Stimulated activated CD8-positive, alpha-beta memory T cell treated with anti-CD3 and anti-CD28 coated beads, Interleukin-12 subunit alpha, Interleukin-12 subunit beta, amount 100 ng/mL, for 4 hours (primary cell): Measurements from ENCODE around the gene PINLYP.
A peak's percentile ranks its signal among the peaks of the same experiment; 100 is the strongest.

ENCODE experiments used
- DNase-seq: peaks from one replicate; pipeline ENCODE4 v3.0.0-alpha.2; 2020; ENCODE audit warnings: low read depth

PINLYP gene

DNA sequence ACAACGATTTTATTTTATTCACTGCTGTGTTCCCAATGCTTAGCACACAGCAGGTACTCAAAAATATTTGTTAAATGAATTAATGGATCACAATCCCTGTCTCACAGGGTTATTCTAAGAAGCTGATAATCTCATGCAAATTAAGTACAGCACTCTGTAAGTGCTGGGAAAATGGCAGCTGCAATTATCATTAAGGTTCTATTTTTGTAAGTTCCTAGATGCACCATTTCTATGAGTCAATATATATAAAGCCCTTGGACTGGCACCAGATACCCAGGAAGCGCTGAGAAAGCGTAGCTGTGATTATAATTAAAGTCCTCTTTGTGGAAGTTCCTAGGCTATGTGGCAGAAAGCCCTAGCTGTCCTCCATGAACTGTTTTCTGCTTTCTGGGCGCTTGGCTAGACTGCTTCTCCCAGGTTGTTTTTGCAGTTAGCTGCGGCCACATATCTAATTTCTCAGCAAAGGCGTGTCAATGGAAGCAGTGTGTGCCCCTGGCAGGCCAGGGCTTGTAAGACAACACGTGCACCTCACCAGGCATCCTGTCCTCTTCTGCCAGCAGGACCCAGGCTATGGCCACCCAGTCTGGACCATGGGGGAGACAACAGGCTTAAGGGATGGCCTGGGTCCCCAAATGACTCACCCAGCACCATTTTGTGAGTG is 31.1 kb downstream of the PINLYP start:
- DNase-seq: no peak

DNA sequence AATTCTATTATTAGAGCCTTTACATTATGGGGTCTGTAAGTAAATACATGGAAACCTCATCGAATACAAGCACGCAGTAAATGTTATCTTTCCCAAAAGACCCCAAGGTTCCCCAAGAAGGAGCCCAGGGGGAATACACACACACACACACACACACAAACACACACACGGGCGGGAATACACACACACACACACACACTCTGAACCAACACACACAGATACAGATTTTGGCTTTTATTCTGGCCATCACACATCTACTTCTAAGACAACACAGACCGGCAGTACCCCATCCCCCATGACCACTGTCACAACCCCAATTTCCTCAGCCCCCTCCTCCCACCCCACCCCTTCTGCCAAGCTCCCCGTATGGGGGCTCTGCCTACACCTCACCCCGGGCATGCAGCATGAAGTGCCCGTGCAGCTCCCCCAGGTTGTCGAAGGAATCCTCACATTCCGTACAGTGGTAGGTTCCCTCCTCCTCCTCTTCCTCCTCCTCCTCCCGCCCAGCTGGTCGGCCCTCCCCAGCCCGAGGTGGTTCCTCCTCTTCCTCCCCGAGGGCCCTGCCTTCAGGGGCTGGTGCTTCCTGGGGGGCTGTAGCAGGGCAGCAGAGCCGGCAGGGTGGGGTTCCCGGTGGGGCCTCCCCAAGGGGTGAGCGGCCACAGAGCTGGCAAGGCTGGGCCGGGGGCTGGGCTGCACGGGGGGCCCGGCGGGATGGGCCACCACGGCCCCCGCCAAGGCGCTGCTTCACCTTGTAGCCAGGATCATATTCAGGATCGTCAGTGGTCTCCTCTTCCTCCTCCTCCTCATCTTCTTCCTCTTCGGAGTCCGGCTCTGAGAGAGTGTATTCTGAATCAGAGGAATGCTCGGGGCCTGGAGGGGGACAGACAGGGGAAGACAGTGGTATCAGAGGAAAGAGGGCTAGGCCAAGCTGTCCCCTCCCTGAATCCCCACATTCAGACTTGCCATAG is 31.9 kb downstream of the PINLYP start:
- no peak for DNase-seq

DNA sequence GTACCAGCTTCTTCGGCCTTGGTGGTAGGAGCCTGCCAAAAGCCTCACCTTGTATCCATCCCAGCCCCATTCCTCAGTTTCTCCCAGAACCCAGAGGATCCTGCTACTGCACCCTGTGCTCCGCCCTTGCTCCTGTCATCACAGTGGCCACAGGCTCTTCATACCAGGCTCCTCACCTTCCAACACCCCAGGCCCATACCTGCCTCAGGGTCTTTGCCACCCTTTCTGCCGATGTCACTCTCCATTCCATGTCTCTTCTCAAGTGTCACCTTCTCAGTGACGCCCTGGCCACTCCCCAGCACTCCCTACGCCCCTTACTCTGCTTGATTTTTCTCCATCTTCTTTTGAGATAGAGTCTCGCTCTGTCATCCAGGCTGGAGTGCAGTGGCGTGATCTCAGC is 34.3 kb downstream of the PINLYP start:
- no peak for DNase-seq

DNA sequence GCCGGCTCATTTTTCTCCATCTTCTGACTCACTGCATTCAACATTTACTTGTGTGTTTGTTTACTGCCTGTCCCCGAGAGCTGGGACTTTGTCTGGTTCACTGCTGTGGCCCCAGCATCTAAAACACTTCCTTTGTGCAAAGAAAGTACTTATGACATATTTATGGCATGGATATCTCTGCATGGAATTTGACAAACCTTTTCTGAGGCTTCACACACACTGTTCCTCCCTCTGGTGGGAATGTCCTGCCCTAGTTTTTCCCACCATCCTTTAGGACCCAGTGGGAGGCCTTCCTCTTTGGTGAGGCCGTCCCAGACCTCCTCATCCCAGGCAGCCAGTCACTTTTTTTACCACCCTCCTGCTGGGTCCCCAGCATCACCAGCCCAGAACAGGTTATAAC is 34.9 kb downstream of the PINLYP start:
- no peak for DNase-seq

DNA sequence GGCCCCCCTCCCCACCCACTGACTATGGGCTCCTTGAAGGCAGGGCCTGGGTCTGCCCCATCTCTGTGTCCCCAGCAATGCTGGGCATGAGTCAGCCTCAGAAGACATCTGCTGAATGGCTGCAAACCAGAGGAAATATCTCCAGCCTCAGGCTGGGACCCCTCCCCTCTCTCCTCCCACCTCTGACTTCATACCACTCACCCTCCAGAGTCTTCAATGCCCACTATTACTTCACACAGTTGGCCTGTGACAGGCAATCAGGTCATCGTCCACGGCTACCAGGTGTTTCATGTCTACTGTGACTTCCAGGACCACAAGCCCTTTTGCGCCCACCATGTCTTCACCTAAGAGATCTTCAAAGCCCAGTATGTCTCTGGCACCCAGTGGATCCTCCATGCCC is 36.2 kb downstream of the PINLYP start, which contains the start of gene SRRM5:
TSS of gene SRRM5 (plus strand) at position 301 of the 400 bp plus-strand sequence. CDS start at position 335, 34 bp downstream.
- DNase-seq: no peak

DNA sequence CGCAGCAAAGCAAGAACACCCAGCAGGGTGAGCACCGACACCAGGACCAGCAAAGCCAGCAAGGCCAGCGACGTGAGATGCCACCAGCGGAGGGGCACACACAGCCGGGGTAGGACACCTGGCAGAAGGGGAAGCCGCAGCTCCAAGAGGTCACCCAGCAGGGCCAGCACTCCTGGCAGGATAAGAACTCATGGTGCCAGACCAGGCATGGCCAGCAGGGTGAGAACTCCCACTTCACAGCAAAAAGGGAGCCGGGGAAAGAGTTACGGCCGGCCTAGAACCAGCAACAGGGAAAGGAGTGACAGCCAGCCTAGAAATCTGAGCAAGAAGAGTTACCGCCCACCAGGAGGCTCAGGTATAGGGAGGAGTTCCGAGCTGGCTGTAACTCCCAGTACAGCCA is 36.8 kb downstream of the PINLYP start:
- DNase-seq: no peak

DNA sequence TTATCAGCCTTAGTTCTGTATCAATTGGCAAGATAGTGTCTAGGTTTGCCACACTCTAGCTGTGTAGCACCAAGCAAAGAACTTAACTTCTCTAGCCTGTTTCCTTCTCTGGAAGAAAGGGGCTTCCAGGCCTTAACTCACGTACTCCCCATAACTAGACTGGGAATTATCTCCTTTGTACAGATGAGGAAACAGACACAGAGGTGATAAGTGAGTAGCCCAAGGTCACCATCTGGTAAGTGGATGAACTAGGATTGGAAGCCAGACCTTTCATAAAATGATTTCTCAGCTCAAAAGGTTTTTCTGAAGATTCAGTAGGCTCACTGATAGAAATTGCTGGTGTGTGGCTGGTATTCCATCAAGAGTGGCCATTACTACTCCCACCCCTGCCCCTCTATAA is 40.7 kb downstream of the PINLYP start:
- no peak for DNase-seq

DNA sequence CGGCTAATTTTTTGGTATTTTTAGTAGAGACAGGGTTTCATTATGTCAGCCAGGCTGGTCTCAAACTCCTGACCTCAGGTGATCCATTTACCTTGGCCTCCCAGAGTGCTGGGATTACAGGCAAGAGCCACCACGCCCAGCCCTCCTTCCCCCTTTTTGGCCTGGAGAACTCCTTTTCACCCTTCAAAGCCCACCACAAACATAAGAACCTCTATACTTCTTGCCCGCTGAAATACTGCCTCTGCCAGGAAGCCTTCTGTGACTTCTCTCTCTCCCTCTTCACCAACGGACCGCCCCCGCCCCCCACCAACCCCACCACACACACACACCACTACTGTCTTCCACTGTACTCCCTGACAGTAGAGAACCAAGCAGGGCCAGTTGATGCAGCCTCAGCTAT is 41.4 kb downstream of the PINLYP start:
- DNase-seq: no peak

DNA sequence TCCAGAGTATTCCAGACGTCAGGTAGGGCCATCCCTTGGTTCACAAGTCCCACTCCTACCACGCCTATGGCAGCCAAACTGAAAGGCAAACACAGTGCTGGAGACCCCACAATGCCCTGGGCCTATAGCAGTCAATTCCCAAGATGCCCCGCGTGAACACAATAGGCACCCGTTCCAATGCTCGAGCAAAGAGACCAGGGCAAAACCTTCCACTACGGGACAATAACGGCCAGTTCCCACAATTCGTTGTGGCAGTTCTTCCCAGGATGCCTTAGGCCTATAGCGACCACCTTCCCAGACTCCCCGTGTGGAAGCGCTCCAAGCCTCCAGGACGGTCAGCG is 43.3 kb downstream of the PINLYP start:
- no peak for DNase-seq

DNA sequence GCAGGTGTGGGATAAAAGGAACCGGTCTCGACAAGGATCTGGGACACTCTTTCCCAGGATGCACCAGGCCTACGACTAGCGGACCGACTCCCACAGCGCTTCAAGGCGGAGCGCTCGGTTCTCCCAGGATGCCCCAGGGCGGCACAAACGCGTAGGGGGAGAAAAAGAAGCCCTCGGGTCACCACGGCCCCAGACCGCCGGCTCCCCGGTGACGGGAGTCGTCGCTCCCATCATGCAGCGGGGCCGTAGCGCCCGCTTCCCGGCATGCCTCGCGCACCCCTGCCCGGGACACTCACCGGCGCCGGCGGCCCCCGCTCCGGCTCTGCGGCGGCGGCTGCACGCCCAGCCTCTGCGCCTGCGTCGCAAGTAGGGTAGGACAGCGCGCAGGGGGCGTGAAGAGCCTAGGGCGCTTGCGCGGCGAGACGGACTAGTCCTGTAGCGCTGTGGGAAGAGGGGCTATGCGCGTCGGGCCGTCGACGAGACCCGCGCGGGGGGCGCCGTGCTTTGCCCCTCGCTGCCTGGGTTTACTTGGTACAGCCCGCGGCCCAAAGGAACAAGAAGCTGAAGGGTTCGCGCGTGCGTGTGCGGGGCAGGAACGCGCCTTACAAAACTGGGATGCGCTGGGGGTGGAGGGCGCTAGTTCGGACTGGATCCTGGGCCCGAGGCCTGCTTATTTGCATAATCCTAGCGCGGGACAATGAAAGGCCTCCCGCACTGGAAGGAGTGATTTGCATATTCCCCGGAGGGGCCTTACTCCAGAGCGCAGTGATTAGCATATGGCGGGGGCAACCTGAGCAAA is 43.9 kb downstream of the PINLYP start, which contains the start of gene ZNF428:
TSS of gene ZNF428 (minus strand) at position 368 of the 799 bp plus-strand sequence. CDS start 5,325 bp downstream, outside the sequence.
- DNase-seq: peak; percentile 82

DNA sequence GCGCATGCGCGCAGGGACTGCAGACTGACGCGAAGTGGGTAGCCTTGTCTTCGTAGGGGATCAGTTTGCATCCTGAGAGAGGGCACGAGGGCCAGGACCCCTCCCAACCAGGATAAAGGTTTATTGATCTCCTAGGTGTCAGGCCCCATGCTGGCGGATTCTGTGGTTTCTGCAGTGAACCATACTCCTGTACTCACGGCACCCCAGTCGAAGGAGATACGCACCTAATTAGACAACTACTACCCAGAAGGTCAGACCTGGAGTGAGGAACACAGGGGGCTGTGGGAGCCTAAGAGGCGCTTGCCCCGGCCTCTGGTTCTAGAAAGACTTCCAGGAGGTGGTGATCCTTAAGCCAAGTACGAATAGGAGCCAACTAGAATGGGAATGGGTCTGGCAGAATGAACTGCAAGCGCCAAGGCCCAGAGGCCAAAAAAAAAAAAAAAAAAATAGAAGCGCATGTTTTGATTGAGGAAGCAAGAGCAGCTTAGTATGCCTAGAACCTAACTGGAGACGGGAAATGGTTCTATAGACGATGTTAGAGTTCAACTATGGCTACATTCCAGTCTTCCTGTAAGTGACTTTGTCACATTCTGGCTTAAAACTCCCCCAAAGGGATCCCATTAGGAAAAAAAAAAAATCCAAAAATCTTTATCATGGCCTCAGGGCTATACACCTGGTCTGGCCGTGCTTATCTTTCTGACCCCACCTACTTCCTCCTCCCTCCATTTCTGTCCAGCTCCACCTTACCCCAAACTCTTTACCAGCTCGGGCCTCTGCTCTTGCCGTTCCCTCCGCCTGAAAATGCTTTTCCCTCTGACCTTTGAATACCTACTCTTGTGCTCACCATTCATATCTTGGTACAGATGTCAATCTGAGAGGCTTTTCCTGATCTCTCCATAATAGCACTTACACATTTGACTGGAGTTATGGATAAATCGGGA is 44.7 kb downstream of the PINLYP start:
- DNase-seq: no peak

DNA sequence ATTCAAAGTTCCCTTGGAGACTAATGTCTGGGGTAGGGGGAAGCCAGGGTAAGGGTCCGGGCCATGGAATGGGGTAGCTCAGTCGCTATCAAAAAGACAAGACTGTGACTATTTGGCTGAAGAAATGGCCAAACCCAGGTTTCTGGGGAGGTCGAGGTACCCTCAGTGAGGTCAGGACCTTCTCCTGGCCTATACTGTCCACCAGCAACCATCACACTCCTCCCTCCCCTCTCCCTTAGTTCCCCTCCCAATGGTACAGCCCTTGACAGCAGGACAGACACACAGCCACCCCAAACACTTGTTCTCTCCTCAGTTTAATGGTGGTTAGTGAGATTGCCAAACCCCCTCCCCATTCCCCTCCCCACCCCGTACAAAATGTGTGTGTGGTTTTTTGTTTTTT is 46.5 kb downstream of the PINLYP start:
- DNase-seq: no peak

DNA sequence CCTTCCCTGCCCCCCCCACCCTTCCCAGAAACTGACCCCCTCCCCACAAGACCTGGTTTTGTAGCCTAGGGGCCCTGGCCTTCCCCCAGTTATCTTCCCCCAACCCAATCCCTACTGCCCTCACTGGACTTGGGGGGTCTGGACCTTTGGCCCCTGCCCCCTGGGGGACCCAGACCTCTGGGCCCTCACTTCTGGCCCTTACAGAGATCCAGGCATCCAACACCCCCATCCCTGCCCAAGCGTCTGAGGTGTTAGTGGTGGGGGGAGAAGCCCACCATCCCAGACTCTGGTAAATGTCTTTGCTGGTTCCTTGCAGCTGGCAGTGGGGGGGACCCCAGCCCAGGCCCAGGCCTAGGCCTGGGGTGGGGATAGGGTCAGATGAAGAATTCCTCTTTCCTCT is 47.4 kb downstream of the PINLYP start:
- DNase-seq: no peak

DNA sequence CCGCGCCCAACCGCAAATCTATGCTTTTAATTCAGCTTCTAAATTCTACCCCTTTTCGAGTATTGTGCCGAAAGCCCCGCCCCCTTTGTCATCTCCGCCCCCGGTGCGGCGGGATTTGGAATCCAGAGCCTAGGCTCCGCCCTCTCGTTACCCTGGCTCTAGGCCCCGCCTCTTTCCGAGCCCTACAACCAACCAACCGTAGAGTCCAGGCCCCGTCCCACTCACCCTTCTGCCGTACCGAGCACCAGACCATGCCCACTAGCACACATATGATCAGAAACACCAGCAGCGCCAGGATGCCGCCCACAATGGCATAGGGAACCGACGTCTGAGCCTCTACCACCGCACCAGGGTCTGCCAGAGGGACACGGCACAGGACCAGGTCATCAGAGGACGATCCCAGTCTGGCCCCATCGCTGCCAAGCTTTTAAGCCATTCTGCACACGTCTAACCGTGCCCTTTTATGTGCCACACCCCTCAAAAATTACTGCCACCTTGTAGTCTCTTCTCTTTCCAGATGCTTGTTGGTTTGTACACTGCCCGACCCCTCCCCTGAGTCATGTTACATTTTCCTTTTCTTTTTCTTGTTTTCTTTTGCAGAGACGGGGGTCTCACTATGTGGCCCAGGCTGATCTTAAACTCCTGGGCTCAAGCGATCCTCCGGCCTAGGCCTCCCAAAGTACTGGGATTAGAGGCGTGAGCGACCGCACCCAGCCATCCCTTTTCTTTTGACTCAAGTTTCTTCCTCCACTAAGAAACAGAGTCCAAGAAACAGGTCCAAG is 48.5 kb downstream of the PINLYP start:
- no peak for DNase-seq

DNA sequence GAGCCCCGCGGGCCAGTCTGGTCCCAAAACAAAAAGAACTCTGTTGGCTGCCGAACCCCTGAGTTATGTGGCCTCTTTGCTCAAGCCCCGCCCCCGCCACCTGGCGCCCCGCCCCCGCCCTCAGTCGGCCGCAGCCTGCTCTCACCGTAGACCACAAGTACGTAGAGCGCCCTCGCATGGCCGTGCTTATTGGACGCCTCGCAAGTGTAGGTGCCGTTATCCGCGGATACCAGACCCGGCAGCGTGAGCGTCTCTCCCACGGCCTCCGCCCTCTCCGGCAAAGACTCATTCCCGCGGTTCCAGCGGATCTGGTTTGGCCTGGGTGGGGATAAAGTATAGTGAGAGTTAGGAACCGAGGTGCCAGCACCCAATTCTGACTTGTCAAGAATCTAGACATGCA is 49.3 kb downstream of the PINLYP start:
- DNase-seq: peak; percentile 60

DNA sequence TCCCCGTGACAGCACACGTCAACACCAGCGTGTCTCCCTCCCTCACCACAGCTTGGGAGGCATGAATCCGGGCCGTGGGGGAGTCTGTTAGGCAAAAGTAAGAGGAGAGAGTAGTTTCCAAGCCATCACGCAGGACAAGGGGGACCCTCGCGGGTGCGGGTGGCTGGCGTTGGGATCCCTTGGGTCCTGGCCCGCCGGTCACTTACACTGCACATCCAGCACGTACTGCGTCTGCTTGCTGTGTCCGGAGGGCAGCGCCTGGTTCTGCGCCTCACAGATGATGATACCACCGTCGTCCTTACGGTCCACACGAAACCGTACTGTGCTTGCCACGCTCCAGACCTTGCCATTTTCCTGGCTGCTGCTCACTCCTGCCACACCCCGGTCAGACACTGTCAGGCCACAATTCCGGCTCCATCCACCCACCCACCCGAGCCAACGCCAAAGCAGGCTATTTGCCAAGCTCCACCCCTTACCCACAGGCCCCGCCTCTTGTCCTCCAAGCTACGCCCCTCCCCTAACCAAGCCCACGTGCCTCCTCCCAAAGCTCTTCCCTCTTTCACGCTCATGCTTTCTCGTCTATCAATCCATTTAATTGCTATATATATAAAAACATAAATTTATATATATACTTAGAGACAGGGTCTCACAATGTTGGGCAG is 50.4 kb downstream of the PINLYP start:
- DNase-seq: no peak

DNA sequence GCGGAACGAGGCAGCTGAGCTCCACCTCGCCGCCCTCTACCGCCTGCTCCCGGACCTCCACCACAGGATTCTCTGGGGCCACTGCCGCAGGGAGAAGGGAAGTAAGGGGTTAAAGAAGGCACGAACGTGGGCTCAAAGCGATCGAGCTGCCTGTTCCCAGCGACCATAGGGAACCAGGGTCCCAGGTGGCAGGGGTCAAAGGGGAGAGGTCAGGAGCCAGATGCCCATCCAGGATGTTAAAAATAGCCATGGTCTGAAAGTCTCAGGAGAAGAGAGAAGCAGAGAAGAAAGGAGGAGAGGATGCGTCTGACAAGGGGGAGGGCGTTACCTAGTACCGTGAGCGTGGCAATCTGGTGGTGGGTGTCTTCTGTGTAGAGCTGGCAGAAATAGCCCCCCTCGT is 51.2 kb downstream of the PINLYP start:
- no peak for DNase-seq

DNA sequence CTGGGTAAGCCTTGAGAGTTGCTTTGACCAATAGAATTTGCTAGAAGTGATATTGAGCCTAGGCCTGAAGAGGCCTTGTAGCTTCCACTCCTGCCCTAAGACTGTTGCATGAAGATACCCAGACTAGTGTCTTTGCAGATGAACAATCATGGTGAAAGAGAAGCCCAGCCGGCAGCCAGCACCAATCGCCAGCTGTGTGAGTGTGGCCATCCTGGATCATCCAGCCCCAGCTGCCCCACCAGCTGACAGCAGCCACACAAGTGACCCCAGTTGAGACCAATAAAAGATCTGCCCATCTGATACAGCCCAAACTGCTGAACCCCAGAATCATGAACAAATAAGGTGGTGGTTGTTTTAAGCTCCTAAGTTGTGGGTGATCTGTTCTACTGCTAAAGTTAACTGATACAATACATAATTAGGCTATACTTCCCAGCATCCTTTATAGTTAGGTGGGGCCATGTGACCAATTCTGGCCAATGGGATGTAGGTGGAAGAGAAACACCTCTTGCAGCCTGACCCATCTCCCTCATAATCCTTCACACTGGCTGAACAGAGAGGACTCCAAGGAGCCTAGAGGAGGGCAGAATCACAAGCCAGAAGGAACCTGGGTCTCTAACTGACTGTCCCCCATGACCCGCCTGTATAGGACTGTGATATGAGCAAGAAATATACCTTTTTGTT is 53.2 kb downstream of the PINLYP start:
- DNase-seq: no peak

DNA sequence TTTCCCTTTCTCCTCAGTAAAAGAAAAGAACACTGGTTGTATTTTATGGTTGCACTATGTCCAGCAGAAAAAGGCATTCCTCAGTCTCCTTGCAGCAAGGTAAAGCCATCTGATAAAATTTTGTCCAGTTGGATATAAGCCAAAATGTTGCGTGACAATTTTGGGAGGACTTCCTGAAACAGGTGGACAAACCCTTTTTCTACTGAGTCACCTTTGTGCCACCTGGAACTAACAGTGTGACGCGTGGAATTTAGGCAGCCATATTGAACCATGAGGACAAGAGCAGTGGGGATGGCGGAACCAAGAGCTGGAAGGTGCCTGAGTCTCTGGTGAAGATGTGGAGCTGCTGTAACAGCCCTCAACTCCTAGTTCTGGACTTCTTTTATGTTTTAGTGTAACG is 55.9 kb downstream of the PINLYP start:
- no peak for DNase-seq
